HEK293 (cell line): ENCODE results near the gene SCN10A.

Source experiments
- BCL11A ChIP-seq: fragments of 450-650 bp; formaldehyde crosslinking; IDR thresholded peaks from 2 replicates; pipeline ENCODE4 v1.5.1; 2016; ENCODE audit warnings: low read depth, missing biosample characterization, missing genetic modification characterization
- CTCF ChIP-seq: fragments of 450-650 bp; formaldehyde crosslinking; IDR thresholded peaks from 2 replicates; pipeline ENCODE4 v1.5.1; 2016; ENCODE audit warnings: missing biosample characterization, missing genetic modification characterization
- GLIS2 ChIP-seq: fragments of 450-650 bp; formaldehyde crosslinking; IDR thresholded peaks from 2 replicates; pipeline ENCODE4 v1.5.1; 2016; ENCODE audit warnings: missing biosample characterization, missing genetic modification characterization
- PRDM10 ChIP-seq: fragments of 450-650 bp; formaldehyde crosslinking; IDR thresholded peaks from 2 replicates; pipeline ENCODE4 v1.5.1; 2016; ENCODE audit warnings: missing biosample characterization, missing genetic modification characterization
- SP2 ChIP-seq: fragments of 450-650 bp; formaldehyde crosslinking; IDR thresholded peaks from 2 replicates; pipeline ENCODE4 v1.5.1; 2016; ENCODE audit warnings: missing biosample characterization, missing genetic modification characterization
- YY1 ChIP-seq: fragments of 450-650 bp; formaldehyde crosslinking; IDR thresholded peaks from 2 replicates; pipeline ENCODE4 v1.5.1; 2018; ENCODE audit warnings: missing biosample characterization, missing genetic modification characterization
- ZBTB17 ChIP-seq: fragments of 450-650 bp; formaldehyde crosslinking; IDR thresholded peaks from 2 replicates; pipeline ENCODE4 v1.5.1; 2016; ENCODE audit warnings: missing biosample characterization, missing genetic modification characterization
- ZNF239 ChIP-seq: fragments of 450-650 bp; formaldehyde crosslinking; IDR thresholded peaks from 2 replicates; pipeline ENCODE4 v1.5.1; 2016; ENCODE audit warnings: missing biosample characterization, missing genetic modification characterization
- ZNF529 ChIP-seq: fragments of 450-650 bp; formaldehyde crosslinking; IDR thresholded peaks from 2 replicates; pipeline ENCODE4 v1.5.1; 2017; ENCODE audit warnings: missing genetic modification characterization, missing biosample characterization; ENCODE audit not compliant: insufficient replicate concordance
- ZNF785 ChIP-seq: fragments of 450-650 bp; formaldehyde crosslinking; IDR thresholded peaks from 2 replicates; pipeline ENCODE4 v1.5.1; 2016; ENCODE audit warnings: missing biosample characterization, missing genetic modification characterization
- ZNF791 ChIP-seq: fragments of 450-650 bp; formaldehyde crosslinking; IDR thresholded peaks from 2 replicates; pipeline ENCODE4 v1.5.1; 2016; ENCODE audit warnings: missing biosample characterization, missing genetic modification characterization
- TF ChIP-seq, protein P1 (sequence below): fragments of 450-650 bp; formaldehyde crosslinking; optimal IDR thresholded peaks from 2 replicates; pipeline ENCODE3; 2016; ENCODE audit warnings: missing biosample characterization, mild to moderate bottlenecking, missing genetic modification characterization
- TF ChIP-seq, protein P2 (sequence below): IDR thresholded peaks from 2 replicates; pipeline ENCODE4 v1.6.1; 2011; ENCODE audit warnings: mild to moderate bottlenecking, low read depth, low read length, borderline replicate concordance
- TF ChIP-seq, protein P3 (sequence below): fragments of 450-650 bp; IDR thresholded peaks from 2 replicates; pipeline ENCODE4 v1.5.1; 2018; ENCODE audit warnings: missing biosample characterization, missing genetic modification characterization

DNA sequence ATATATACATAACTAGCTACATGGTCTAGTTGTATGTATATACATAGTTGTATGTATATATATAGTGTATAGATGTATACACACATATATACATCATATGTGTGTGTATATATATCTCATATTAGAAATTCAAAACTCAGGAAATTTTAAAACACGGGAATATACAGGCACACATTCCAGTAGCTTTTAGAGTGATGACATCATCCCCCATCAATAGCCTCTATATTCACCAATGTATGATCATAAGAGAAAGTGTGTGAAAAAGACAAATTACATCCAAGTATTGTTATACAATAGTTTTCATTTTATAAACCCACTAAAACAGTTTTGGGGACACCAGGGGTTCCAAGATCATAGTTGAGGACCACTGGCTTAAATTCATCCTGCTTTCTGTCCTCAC is 23.0 kb downstream of the SCN10A start:
- TF ChIP-seq BCL11A (no peak), CTCF (no peak), ZNF791 (tag by site-specific recombination) (no peak), ZNF529 (tag by site-specific recombination) (no peak), ZNF785 (tag by site-specific recombination) (no peak), SP2 (tag by site-specific recombination) (no peak), ZNF239 (no peak), YY1 (no peak), PRDM10 (tag by site-specific recombination) (no peak), GLIS2 (tag by site-specific recombination) (no peak), ZBTB17 (tag by site-specific recombination) (no peak)
- TF ChIP-seq, protein P1, sequence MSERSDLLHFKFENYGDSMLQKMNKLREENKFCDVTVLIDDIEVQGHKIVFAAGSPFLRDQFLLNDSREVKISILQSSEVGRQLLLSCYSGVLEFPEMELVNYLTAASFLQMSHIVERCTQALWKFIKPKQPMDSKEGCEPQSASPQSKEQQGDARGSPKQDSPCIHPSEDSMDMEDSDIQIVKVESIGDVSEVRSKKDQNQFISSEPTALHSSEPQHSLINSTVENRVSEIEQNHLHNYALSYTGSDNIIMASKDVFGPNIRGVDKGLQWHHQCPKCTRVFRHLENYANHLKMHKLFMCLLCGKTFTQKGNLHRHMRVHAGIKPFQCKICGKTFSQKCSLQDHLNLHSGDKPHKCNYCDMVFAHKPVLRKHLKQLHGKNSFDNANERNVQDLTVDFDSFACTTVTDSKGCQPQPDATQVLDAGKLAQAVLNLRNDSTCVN (tag by site-specific recombination), result no peak
- TF ChIP-seq, protein P2, sequence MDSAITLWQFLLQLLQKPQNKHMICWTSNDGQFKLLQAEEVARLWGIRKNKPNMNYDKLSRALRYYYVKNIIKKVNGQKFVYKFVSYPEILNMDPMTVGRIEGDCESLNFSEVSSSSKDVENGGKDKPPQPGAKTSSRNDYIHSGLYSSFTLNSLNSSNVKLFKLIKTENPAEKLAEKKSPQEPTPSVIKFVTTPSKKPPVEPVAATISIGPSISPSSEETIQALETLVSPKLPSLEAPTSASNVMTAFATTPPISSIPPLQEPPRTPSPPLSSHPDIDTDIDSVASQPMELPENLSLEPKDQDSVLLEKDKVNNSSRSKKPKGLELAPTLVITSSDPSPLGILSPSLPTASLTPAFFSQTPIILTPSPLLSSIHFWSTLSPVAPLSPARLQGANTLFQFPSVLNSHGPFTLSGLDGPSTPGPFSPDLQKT, result no peak
- TF ChIP-seq, protein P3, sequence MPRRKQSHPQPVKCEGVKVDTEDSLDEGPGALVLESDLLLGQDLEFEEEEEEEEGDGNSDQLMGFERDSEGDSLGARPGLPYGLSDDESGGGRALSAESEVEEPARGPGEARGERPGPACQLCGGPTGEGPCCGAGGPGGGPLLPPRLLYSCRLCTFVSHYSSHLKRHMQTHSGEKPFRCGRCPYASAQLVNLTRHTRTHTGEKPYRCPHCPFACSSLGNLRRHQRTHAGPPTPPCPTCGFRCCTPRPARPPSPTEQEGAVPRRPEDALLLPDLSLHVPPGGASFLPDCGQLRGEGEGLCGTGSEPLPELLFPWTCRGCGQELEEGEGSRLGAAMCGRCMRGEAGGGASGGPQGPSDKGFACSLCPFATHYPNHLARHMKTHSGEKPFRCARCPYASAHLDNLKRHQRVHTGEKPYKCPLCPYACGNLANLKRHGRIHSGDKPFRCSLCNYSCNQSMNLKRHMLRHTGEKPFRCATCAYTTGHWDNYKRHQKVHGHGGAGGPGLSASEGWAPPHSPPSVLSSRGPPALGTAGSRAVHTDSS (tag by site-specific recombination), result no peak
